Measurements from ENCODE around the gene CR1. TPM values are rescaled to one million over a fixed set of nuclear protein-coding genes. Genes with fewer than 3 reads are reported as not detected.
"Not testable (repeated sequence)": the region's sequence is repeated elsewhere in the genome, so short reads cannot be mapped to it uniquely, and the experiment has no call there.

The CR1 gene
- polyA plus RNA-seq, 3 donors, result 11.3 to 30.8 (median 26.5) TPM

DNA sequence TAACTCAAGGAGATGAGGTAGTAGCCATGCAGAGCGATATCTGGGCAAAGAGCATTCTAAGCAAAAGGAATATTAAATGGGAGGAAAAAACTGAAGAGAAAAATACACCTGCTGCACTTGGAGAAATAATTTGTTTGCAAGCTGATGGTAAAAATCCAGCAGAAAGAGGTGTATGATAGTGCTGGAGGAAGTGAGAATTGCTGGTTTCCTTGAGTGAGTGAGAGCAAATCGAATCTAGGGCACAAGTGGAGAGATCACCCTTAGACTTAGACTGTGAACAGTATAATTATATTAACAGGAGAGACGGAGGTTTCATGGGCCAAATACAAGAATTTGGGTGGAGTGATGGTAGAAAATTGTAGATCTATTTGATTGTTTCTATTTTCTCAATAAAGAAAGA lies 2.7 kb upstream of the CR1 start:
- no peaks in the 10 kb centered on the region for H3K9me3 ChIP-seq (replicated peaks in 1 of 2; ENCODE audit: control insufficient read depth in 1 of 2, insufficient read depth in 1 of 2, low read length in 2 of 2)
- no peak overlapping the region for H3K4me3 ChIP-seq (replicated peaks in 1 of 3; ENCODE audit: low read depth in 2 of 3, low read length in 3 of 3)
- 100% methylated on average over 1 of the region's 3 CpGs for WGBS (ENCODE audit: insufficient coverage)
- Mint-ChIP-seq H3K27ac (no peak overlapping the region), H3K36me3 (no peaks in the 10 kb centered on the region), H3K4me3 (no peak overlapping the region), H3K4me1 (peaks cover 23% of the 10 kb centered on the region), H3K27me3 (ENCODE audit: low read depth in 3 of 3) (peaks cover 0 to 2% (median 1%) of the 10 kb centered on the region in 3 donors), H3K9me3 (peaks cover 0 to 2% (median 0%) of the 10 kb centered on the region in 7 donors)
- H3K4me2 ChIP-seq (replicated peaks; ENCODE audit: extremely low read depth, low read length, poor library complexity, severe bottlenecking), result no peak overlapping the region
- H3K4me1 ChIP-seq (ENCODE audit: control insufficient read depth in 1 of 2, insufficient read depth in 2 of 2, low read length in 2 of 2), result peaks cover 28 to 33% of the 10 kb centered on the region in 2 donors
- no peak overlapping the region for H3K9ac ChIP-seq (ENCODE audit: insufficient read depth, low read length, poor library complexity, severe bottlenecking)
- no peak overlapping the region for H3K27ac ChIP-seq (ENCODE audit: low read depth in 1 of 2, low read length in 2 of 2)
- no peaks in the 10 kb centered on the region for H3K27me3 ChIP-seq (ENCODE audit: control insufficient read depth in 2 of 2, insufficient read depth in 2 of 2, low read length in 2 of 2)
- no peaks in the 10 kb centered on the region for H3K36me3 ChIP-seq (replicated peaks in 1 of 2; ENCODE audit: control insufficient read depth in 1 of 2, insufficient read depth in 2 of 2, low read length in 2 of 2)
- H3K79me2 ChIP-seq (ENCODE audit: insufficient read depth, low read length), result peaks cover 17% of the 10 kb centered on the region
- TF ChIP-seq, protein P1, sequence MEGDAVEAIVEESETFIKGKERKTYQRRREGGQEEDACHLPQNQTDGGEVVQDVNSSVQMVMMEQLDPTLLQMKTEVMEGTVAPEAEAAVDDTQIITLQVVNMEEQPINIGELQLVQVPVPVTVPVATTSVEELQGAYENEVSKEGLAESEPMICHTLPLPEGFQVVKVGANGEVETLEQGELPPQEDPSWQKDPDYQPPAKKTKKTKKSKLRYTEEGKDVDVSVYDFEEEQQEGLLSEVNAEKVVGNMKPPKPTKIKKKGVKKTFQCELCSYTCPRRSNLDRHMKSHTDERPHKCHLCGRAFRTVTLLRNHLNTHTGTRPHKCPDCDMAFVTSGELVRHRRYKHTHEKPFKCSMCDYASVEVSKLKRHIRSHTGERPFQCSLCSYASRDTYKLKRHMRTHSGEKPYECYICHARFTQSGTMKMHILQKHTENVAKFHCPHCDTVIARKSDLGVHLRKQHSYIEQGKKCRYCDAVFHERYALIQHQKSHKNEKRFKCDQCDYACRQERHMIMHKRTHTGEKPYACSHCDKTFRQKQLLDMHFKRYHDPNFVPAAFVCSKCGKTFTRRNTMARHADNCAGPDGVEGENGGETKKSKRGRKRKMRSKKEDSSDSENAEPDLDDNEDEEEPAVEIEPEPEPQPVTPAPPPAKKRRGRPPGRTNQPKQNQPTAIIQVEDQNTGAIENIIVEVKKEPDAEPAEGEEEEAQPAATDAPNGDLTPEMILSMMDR (IDR thresholded peaks at IDR 0.05), result no peak
- no peak overlapping the region for H2AFZ ChIP-seq (ENCODE audit: insufficient read depth, low read depth, low read length, poor library complexity, severe bottlenecking)
- no peaks in the 10 kb centered on the region for H4K20me1 ChIP-seq (ENCODE audit: insufficient read depth, low read length)
- DNase-seq, result no peak
- intact Hi-C loops (cut with micrococcal nuclease), result no loop called here

DNA sequence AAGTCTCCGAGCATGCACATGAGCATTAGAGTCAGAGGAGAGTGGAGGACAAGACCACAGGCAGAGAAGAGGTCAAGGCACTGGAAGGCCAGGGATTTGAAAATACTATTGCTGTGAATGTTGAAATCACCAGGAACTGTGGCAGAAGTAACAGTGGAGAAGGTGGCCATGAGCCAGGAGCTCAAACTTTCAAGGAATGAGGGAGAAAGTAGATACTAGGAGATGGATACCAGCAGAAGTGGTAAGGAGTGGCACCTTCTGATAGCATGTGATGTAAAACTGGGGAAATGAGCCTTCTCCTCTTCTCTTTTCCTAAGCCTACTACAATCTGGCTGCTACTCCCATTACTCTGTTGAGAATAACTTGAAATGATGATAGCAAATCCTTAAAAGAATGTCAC lies 1.8 kb upstream of the CR1 start:
- H3K4me2 ChIP-seq (replicated peaks; ENCODE audit: extremely low read depth, low read length, poor library complexity, severe bottlenecking), result no peak overlapping the region
- Mint-ChIP-seq H3K36me3 (peaks cover 0 to 2% of the 10 kb centered on the region in 2 donors), H3K4me1 (peaks cover 30% of the 10 kb centered on the region), H3K27ac (no peak overlapping the region), H3K4me3 (no peak overlapping the region), H3K27me3 (ENCODE audit: low read depth in 3 of 3) (peaks cover 0 to 2% (median 1%) of the 10 kb centered on the region in 3 donors), H3K9me3 (peaks cover 0 to 2% (median 0%) of the 10 kb centered on the region in 7 donors)
- H3K4me3 ChIP-seq (replicated peaks in 1 of 3; ENCODE audit: low read depth in 2 of 3, low read length in 3 of 3), result no peak overlapping the region
- no peaks in the 10 kb centered on the region for H3K9me3 ChIP-seq (replicated peaks in 1 of 2; ENCODE audit: control insufficient read depth in 1 of 2, insufficient read depth in 1 of 2, low read length in 2 of 2)
- peaks cover 20% of the 10 kb centered on the region for H3K79me2 ChIP-seq (ENCODE audit: insufficient read depth, low read length)
- TF ChIP-seq, protein P1 (IDR thresholded peaks at IDR 0.05), result no peak
- intact Hi-C loops (cut with micrococcal nuclease), result no loop called here
- DNase-seq, result no peak
- no peaks in the 10 kb centered on the region for H3K27me3 ChIP-seq (ENCODE audit: control insufficient read depth in 2 of 2, insufficient read depth in 2 of 2, low read length in 2 of 2)
- no peak overlapping the region for H3K9ac ChIP-seq (ENCODE audit: insufficient read depth, low read length, poor library complexity, severe bottlenecking)
- no peaks in the 10 kb centered on the region for H4K20me1 ChIP-seq (ENCODE audit: insufficient read depth, low read length)
- no peaks in the 10 kb centered on the region for H3K36me3 ChIP-seq (replicated peaks in 1 of 2; ENCODE audit: control insufficient read depth in 1 of 2, insufficient read depth in 2 of 2, low read length in 2 of 2)
- WGBS (ENCODE audit: insufficient coverage), result 93% methylated on average over 1 of the region's 1 CpG
- H3K4me1 ChIP-seq (ENCODE audit: control insufficient read depth in 1 of 2, insufficient read depth in 2 of 2, low read length in 2 of 2), result peaks cover 32 to 42% of the 10 kb centered on the region in 2 donors
- H2AFZ ChIP-seq (ENCODE audit: insufficient read depth, low read depth, low read length, poor library complexity, severe bottlenecking), result no peak overlapping the region
- H3K27ac ChIP-seq (ENCODE audit: low read depth in 1 of 2, low read length in 2 of 2), result no peak overlapping the region

DNA sequence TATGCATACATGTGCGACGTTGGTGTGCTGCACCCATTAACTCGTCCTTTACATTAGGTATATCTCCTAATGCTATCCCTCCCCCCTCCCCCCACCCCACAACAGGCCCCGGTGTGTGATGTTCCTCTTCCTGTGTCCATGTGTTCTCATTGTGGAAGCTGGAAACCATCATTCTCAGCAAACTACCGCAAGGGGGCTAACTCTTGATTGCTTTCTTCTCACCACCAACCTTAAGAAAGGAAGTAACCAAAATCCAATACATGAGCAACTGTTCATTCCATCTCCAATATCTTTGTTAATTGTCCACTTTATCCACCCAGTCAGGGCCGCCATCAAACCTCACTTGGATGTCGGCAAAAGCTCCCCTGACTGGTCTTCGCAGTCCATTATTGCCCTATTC lies 676 bp upstream of the CR1 start:
- Histone ChIP-seq H4K20me1 (ENCODE audit: insufficient read depth, low read length) (peaks cover 11% of the 10 kb centered on the region), H3K4me1 (ENCODE audit: control insufficient read depth in 1 of 2, insufficient read depth in 2 of 2, low read length in 2 of 2) (peaks cover 36 to 45% of the 10 kb centered on the region in 2 donors), H3K4me3 (replicated peaks in 1 of 3; ENCODE audit: low read depth in 2 of 3, low read length in 3 of 3) (peak overlapping the region; percentile 76 to 93 (median 77)), H2AFZ (ENCODE audit: insufficient read depth, low read depth, low read length, poor library complexity, severe bottlenecking) (peak overlapping the region; percentile 78), H3K4me2 (replicated peaks; ENCODE audit: extremely low read depth, low read length, poor library complexity, severe bottlenecking) (peak overlapping the region; percentile 81), H3K79me2 (ENCODE audit: insufficient read depth, low read length) (peaks cover 20% of the 10 kb centered on the region), H3K27ac (ENCODE audit: low read depth in 1 of 2, low read length in 2 of 2) (peak overlapping the region; percentile 67 to 89)
- peak; percentile 37 to 58 (median 53) for DNase-seq
- not testable (repeated sequence) for H3K9me3 ChIP-seq (replicated peaks in 1 of 2; ENCODE audit: control insufficient read depth in 1 of 2, insufficient read depth in 1 of 2, low read length in 2 of 2); H3K9ac ChIP-seq (ENCODE audit: insufficient read depth, low read length, poor library complexity, severe bottlenecking); H3K27me3 Mint-ChIP-seq (ENCODE audit: low read depth in 3 of 3); H3K36me3 Mint-ChIP-seq; H3K27me3 ChIP-seq (ENCODE audit: control insufficient read depth in 2 of 2, insufficient read depth in 2 of 2, low read length in 2 of 2); H3K36me3 ChIP-seq (replicated peaks in 1 of 2; ENCODE audit: control insufficient read depth in 1 of 2, insufficient read depth in 2 of 2, low read length in 2 of 2); H3K9me3 Mint-ChIP-seq
- Mint-ChIP-seq H3K27ac (peak overlapping the region; percentile 86 to 97 (median 96)), H3K4me3 (peak overlapping the region; percentile 92 to 94), H3K4me1 (peaks cover 33% of the 10 kb centered on the region)
- 80% methylated on average over 1 of the region's 8 CpGs for WGBS (ENCODE audit: insufficient coverage)
- intact Hi-C loops (cut with micrococcal nuclease), result loop anchor here (5.0 kb wide), 3 partner anchors 83 to 413 kb away; partner anchors contain the start of gene CD55 (in 1 of the 2)

Measured in CD14-positive monocyte (primary cell).